ENCODE measurements around the gene HTT. TPM values are rescaled to one million over a fixed set of nuclear protein-coding genes. Genes with fewer than 3 reads are reported as not detected.
A peak's percentile ranks its signal among the peaks of the same experiment; 100 is the strongest.
"Not testable (repeated sequence)": the region's sequence is repeated elsewhere in the genome, so short reads cannot be mapped to it uniquely, and the experiment has no call there.

The HTT gene
- total RNA-seq, 1 experiment from 2014 or later: 66.8 TPM

- POLR2A ChIA-PET (ENCODE audit: low non-redundant PET): no interaction called here
- Histone ChIP-seq H3K27ac (ENCODE audit: low read depth, low read length, poor library complexity, severe bottlenecking) (no peak overlapping the region), H3K27me3 (replicated peaks; ENCODE audit: insufficient read depth, low read depth, low read length, poor library complexity) (no peaks in the 10 kb centered on the region), H3K36me3 (ENCODE audit: insufficient read depth, low read length, poor library complexity, severe bottlenecking) (peaks cover 50% of the 10 kb centered on the region), H3K4me1 (ENCODE audit: insufficient read depth, low read length, poor library complexity, severe bottlenecking) (no peaks in the 10 kb centered on the region), H3K4me3 (ENCODE audit: low read depth, low read length, poor library complexity, severe bottlenecking) (no peak overlapping the region), H3K9me3 (ENCODE audit: low read depth, low read length, poor library complexity, severe bottlenecking) (no peaks in the 10 kb centered on the region)
- no TSS peak for BruUV-seq (replicated peaks)
- DNase-seq (ENCODE audit: low spot score): peak; percentile 40
- no peak for TF ChIP-seq EZH2 (IDR thresholded peaks at IDR 0.05; ENCODE audit: borderline replicate concordance, low read depth, low read length, poor library complexity, severe bottlenecking)
- TF ChIP-seq CTCF (conservative IDR thresholded peaks at IDR 0.05; ENCODE audit: low read depth, low read length): peak; percentile 37; the same call in 1 of the 2 replicates
- CTCF ChIA-PET: interaction anchor here (0.7 to 1.3 kb wide), 2 partner anchors 68 to 335 kb away, joined by 4 to 7 read pairs; no protein-coding TSS in a partner anchor
- intact Hi-C loops (cut with micrococcal nuclease; ENCODE audit: unreplicated experiment): no loop called here
Observed at GRCh38 chr4:3145234-3145924, 70.9 kb downstream of the HTT start.

- Histone ChIP-seq H3K27ac (ENCODE audit: low read depth, low read length, poor library complexity, severe bottlenecking) (no peak overlapping the region), H3K4me1 (ENCODE audit: insufficient read depth, low read length, poor library complexity, severe bottlenecking) (no peaks in the 10 kb centered on the region), H3K36me3 (ENCODE audit: insufficient read depth, low read length, poor library complexity, severe bottlenecking) (peaks cover 38% of the 10 kb centered on the region), H3K9me3 (ENCODE audit: low read depth, low read length, poor library complexity, severe bottlenecking) (no peaks in the 10 kb centered on the region), H3K27me3 (replicated peaks; ENCODE audit: insufficient read depth, low read depth, low read length, poor library complexity) (no peaks in the 10 kb centered on the region), H3K4me3 (ENCODE audit: low read depth, low read length, poor library complexity, severe bottlenecking) (no peak overlapping the region)
- no TSS peak for BruUV-seq (replicated peaks)
- TF ChIP-seq EZH2 (IDR thresholded peaks at IDR 0.05; ENCODE audit: borderline replicate concordance, low read depth, low read length, poor library complexity, severe bottlenecking): no peak
- TF ChIP-seq CTCF (conservative IDR thresholded peaks at IDR 0.05; ENCODE audit: low read depth, low read length): no peak
- DNase-seq (ENCODE audit: low spot score): no peak
- intact Hi-C loops (cut with micrococcal nuclease; ENCODE audit: unreplicated experiment): no loop called here
- POLR2A ChIA-PET (ENCODE audit: low non-redundant PET): no interaction called here
- CTCF ChIA-PET: no interaction called here
Observed at GRCh38 chr4:3148926-3149325, 74.4 kb downstream of the HTT start.

- peaks cover 35% of the 10 kb centered on the region for H3K36me3 ChIP-seq (ENCODE audit: insufficient read depth, low read length, poor library complexity, severe bottlenecking)
- H3K4me3 ChIP-seq (ENCODE audit: low read depth, low read length, poor library complexity, severe bottlenecking); H3K4me1 ChIP-seq (ENCODE audit: insufficient read depth, low read length, poor library complexity, severe bottlenecking); CTCF ChIA-PET; H3K9me3 ChIP-seq (ENCODE audit: low read depth, low read length, poor library complexity, severe bottlenecking); DNase-seq (ENCODE audit: low spot score); intact Hi-C loops (cut with micrococcal nuclease; ENCODE audit: unreplicated experiment); BruUV-seq (replicated peaks); H3K27ac ChIP-seq (ENCODE audit: low read depth, low read length, poor library complexity, severe bottlenecking); POLR2A ChIA-PET (ENCODE audit: low non-redundant PET); H3K27me3 ChIP-seq (replicated peaks; ENCODE audit: insufficient read depth, low read depth, low read length, poor library complexity): not testable (repeated sequence)
Observed at GRCh38 chr4:3151238-3151637, 76.8 kb downstream of the HTT start.

- ChIA-PET CTCF (no interaction called here), POLR2A (ENCODE audit: low non-redundant PET) (no interaction called here)
- Histone ChIP-seq H3K4me3 (ENCODE audit: low read depth, low read length, poor library complexity, severe bottlenecking) (no peak overlapping the region), H3K27ac (ENCODE audit: low read depth, low read length, poor library complexity, severe bottlenecking) (no peak overlapping the region), H3K4me1 (ENCODE audit: insufficient read depth, low read length, poor library complexity, severe bottlenecking) (no peaks in the 10 kb centered on the region), H3K9me3 (ENCODE audit: low read depth, low read length, poor library complexity, severe bottlenecking) (no peaks in the 10 kb centered on the region), H3K27me3 (replicated peaks; ENCODE audit: insufficient read depth, low read depth, low read length, poor library complexity) (no peaks in the 10 kb centered on the region), H3K36me3 (ENCODE audit: insufficient read depth, low read length, poor library complexity, severe bottlenecking) (peaks cover 54% of the 10 kb centered on the region)
- DNase-seq (ENCODE audit: low spot score): no peak
- BruUV-seq (replicated peaks): no TSS peak
- intact Hi-C loops (cut with micrococcal nuclease; ENCODE audit: unreplicated experiment): no loop called here
- no peak for TF ChIP-seq CTCF (conservative IDR thresholded peaks at IDR 0.05; ENCODE audit: low read depth, low read length)
- no peak for TF ChIP-seq EZH2 (IDR thresholded peaks at IDR 0.05; ENCODE audit: borderline replicate concordance, low read depth, low read length, poor library complexity, severe bottlenecking)
Observed at GRCh38 chr4:3157366-3157765, 82.9 kb downstream of the HTT start.
